HuH-7.5 (cell line): Measurements from ENCODE around the gene C14orf132.

Experiments
- DNase-seq: peaks from one replicate; pipeline ENCODE4 v3.0.0; 2011; ENCODE audit warnings: low spot score

Gene C14orf132

GRCh38 chr14:96120941-96121340 lies 81.8 kb downstream of the C14orf132 start:
- DNase-seq: no peak

DNA sequence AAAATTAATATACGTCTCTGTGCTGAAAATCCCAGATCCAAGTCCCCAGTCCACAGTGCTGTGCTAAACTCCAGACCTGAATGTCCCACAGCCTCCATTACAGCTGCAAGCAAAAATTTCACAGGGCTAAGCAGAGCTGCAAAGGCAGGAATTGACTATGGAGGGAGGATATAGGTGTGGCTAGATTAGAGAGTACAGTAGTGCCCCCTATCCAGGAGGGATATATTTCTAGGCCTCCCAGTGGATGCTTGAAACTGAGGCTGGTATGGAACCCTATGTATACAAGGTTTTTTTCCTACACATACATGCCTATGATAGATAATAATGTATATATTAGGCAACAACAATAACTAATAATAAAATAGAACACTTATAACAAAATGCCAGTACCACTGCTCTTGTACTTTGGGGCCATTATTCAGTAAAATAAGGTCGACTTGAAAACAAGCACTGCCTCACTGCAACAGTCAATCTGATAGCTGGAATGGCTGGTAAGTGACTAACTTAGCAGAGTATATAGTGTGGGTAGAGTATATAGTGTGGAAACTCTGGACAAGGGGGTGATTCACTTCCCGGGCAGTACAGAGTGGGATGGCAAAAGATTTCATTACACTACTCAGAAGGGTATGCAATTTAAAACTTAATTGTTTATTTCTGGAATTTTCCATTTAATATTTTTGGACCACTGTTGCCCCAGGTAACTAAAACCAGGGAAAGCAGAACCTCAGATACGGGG lies 82.7 kb downstream of the C14orf132 start:
- no peak for DNase-seq

GRCh38 chr14:96122496-96122895 lies 83.3 kb downstream of the C14orf132 start:
- DNase-seq: no peak

DNA sequence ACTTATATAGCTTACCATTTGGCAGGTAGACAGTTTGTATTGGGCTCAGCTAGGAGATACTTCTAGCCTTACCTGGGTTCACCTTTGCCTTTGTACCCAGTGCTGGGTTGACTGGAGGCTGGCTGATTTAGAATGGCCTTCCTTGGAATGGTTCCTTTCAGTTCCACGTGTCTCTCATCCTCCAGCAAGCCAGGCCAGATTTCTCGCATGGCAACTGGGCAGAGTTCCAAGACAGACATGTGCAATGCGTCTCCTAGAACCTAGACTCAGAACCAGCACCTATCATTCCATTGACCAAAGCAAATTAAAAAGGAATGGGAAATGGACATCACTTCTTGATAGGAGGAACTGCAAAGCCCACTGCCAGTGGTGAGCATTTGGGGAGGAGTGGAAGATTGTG lies 86.4 kb downstream of the C14orf132 start:
- no peak for DNase-seq

GRCh38 chr14:96126339-96126782 lies 87.2 kb downstream of the C14orf132 start:
- DNase-seq: no peak

DNA sequence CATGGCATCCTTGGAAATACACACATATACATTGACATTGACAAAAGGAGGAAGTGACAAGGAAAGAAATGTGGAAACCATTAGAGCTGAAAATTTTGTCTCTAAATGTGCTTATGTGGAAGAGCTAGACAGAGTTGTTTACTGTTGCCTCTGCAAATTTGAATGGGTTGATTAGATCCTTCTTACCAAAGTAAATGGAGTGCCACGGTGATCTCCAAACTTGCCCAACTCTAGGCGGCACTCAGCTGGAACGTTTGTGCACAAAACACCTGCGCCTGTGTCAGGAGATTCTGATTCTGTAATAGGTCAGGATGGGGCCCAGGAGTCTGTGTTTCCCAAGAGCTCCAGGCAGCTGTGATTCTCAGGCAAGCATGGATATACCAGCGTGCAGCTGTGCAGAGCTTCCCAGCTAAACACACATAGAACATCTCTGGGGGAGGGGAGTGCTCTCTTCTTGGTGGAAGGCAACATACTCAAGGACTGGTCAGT lies 87.7 kb downstream of the C14orf132 start:
- DNase-seq: no peak

DNA sequence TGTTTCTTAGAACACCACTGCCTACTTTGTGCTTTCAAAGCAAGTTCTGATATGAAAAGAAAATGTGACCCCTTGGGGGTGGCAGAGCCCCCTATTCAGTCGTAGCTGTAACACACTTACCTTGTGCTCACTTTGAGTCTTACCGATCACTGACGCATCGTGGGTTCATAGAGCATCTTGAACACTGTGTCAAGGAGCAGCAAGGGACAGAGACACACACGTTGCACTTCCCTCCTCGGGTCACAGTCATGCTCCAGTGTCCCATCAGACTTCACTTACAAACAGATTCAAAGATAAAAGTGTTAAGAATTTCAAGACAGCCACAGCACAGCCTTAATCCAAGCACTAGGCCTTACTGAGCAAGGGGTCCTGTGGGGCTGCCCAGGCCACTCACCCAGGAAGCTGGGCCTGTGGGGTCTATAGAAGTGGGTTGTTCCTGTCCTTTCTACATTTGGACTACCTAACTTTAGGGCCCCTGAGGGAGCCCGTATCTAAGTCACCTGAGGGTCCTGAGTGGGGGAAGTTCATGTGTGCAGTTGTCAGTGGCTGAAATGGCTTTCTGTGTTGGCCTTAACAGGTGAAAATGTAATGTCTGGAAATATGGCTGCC lies 90.1 kb downstream of the C14orf132 start:
- no peak for DNase-seq

- no peak for DNase-seq
Measured at GRCh38 chr14:96130391-96130790, 91.2 kb downstream of the C14orf132 start.

DNA sequence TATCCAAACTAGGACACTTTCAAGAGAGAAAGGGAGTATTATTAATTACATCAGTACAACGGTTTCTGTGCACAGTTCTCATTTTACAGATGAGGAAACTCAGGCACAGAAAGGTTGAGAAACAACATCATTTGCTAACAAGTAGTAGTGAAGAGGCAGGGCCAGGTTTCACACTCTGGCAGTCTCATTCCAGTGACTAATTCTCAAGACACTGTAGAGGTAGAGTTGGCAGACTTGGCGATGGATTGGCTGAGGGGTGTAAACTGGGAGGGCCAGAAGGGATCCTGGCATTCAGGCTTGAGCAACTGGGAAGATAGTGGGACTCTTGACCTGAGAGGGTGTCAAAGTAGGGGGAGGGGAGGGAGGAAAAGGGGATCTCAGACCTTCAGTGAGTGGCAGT lies 91.7 kb downstream of the C14orf132 start:
- DNase-seq: no peak

GRCh38 chr14:96131836-96132235 lies 92.7 kb downstream of the C14orf132 start:
- no peak for DNase-seq

- no peak for DNase-seq
Measured at GRCh38 chr14:96134508-96134907, 95.3 kb downstream of the C14orf132 start.

GRCh38 chr14:96135285-96135684 lies 96.1 kb downstream of the C14orf132 start:
- DNase-seq: no peak

DNA sequence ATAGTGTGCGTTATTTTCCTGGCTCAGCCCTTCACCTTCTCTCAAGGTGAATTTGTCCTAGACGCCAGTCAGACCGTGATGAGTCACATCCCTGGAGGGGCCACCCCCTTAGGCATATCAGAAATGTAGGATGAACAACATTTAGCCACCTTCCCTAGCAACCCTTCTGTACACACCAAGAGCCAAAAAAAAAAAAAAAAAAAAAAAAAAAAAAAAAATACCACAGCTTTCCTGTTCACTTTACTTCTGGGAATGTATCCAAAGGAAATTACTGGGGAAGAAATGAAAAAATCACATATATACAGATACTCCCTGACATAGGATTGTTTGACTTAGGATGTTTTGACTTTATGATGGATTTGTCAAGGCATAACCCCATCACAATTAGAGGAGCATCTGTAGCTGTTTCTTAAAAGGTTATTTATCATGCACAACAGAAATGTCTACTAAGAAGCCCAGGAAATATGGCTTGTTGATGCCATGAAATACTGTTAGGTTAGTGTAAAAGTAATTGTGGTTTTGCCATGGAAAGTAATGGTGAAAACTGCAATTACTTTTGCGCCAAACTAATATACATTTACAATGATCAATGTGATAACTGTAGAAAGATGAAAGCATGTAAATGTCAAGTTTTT lies 97.3 kb downstream of the C14orf132 start:
- DNase-seq: no peak

DNA sequence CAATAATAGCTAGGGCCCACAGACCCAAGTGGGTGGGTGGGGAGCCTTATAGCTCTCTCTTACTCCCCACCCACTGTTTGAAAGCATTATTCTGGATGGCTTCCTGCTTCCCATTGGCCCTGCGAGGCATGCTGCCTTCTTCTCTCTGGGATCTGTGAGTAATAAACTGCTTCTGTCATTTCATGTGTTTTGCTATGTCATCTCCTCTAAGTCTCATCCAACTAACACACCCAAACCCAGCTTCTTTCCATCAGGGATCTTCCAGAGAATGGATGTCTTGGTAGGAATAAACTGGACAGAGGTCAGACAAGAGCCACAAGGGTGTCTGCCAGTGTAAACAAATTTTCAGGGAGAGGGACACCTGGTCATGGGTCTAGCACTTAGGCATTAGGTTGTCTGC lies 99.1 kb downstream of the C14orf132 start:
- no peak for DNase-seq

DNA sequence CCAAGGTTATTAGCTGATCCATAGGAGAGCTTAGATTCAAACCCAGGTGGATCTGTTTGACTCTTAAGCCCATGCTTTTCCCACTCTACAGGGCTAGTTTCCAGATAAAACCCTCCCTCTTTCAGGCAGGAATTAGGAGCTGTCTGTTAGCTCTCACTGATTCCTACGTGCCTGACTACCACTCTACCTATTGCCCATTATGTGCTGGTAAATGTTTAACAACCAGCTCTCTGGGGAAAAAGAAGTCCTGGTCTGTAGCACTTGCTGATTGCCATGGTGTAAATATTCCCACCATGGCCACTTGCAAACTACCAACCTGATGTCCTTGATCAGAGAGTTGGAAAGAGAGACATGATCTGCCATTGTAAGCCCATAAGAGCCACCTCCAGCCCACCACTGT lies 100.0 kb downstream of the C14orf132 start:
- DNase-seq: no peak

DNA sequence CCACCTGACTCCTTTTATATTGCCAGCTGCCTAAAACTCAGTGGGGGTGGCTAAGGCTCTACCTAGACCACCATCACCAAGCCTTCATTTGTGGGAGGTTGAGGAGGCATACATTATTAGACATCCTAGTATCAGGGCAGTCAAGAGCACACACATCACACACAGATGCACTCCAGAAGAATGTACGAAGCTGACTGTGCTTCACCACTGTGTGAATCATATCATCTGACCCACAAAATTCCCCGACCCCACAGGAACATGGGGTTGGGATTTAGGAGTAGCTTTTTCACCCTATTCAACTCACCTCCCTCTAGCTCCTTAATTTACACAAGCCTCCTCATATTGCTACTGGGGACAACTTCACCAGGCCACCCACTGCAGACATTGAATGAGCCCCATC lies 100.7 kb downstream of the C14orf132 start:
- DNase-seq: no peak

DNA sequence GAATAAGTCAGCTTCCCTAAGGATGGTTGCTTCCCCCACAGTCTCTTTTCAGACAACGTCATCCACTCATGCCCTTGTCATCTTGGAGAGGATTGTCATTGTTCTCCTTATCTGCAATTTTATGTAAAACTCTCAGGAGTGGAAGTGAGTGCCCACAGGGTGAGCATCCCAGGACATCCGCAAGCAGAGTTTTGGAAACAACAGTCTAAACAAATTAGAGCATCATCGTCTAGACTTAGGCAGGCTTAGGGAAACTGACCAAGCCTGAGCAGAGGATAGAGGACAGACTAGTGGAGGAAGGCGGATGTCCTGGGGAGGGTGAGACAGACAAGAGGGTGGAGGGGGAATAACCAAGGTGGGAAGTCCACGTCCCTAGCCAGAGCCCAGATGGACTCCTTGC lies 101.8 kb downstream of the C14orf132 start:
- DNase-seq: no peak
